ENCODE data around the gene CXorf38.
"Not testable (repeated sequence)": the region's sequence is repeated elsewhere in the genome, so short reads cannot be mapped to it uniquely, and the experiment has no call there.

CXorf38 gene

GRCh38 chrX:40612511-40612910 is 34.9 kb downstream of the CXorf38 start:
- intact Hi-C loops (cut with micrococcal nuclease) = no loop called here
- H3K27ac Mint-ChIP-seq = no peak overlapping the region
- H3K4me3 Mint-ChIP-seq = no peak overlapping the region
- H3K4me1 Mint-ChIP-seq (ENCODE audit: low read depth) = no peaks in the 10 kb centered on the region
- peaks cover 5% of the 10 kb centered on the region for H3K36me3 Mint-ChIP-seq (ENCODE audit: low read depth)
- H3K9me3 Mint-ChIP-seq = no peaks in the 10 kb centered on the region
- no peaks in the 10 kb centered on the region for H3K27me3 Mint-ChIP-seq

- Mint-ChIP-seq H3K4me3 (no peak overlapping the region), H3K27me3 (no peaks in the 10 kb centered on the region), H3K27ac (no peak overlapping the region), H3K9me3 (no peaks in the 10 kb centered on the region), H3K36me3 (ENCODE audit: low read depth) (peaks cover 32% of the 10 kb centered on the region), H3K4me1 (ENCODE audit: low read depth) (no peaks in the 10 kb centered on the region)
- intact Hi-C loops (cut with micrococcal nuclease) = no loop called here
Observed at GRCh38 chrX:40607381-40607780, 40.0 kb downstream of the CXorf38 start.

- no peak overlapping the region for H3K27ac Mint-ChIP-seq
- H3K4me3 Mint-ChIP-seq = no peak overlapping the region
- H3K27me3 Mint-ChIP-seq = no peaks in the 10 kb centered on the region
- H3K4me1 Mint-ChIP-seq (ENCODE audit: low read depth) = no peaks in the 10 kb centered on the region
- intact Hi-C loops (cut with micrococcal nuclease) = no loop called here
- H3K9me3 Mint-ChIP-seq = no peaks in the 10 kb centered on the region
- H3K36me3 Mint-ChIP-seq (ENCODE audit: low read depth) = peaks cover 62% of the 10 kb centered on the region
Observed at GRCh38 chrX:40603446-40603845, 43.9 kb downstream of the CXorf38 start.

GRCh38 chrX:40589616-40590321 is 57.6 kb downstream of the CXorf38 start:
- H3K9me3 Mint-ChIP-seq, H3K27me3 Mint-ChIP-seq, H3K4me3 Mint-ChIP-seq, H3K27ac Mint-ChIP-seq: not testable (repeated sequence)
- Mint-ChIP-seq H3K36me3 (ENCODE audit: low read depth) (peaks cover 61% of the 10 kb centered on the region), H3K4me1 (ENCODE audit: low read depth) (peaks cover 20% of the 10 kb centered on the region)
- intact Hi-C loops (cut with micrococcal nuclease) = loop anchor here (10.0 kb wide), 1 partner anchor 125 kb away; no protein-coding TSS in a partner anchor

- peaks cover 41% of the 10 kb centered on the region for H3K36me3 Mint-ChIP-seq (ENCODE audit: low read depth)
- H3K27ac Mint-ChIP-seq; H3K27me3 Mint-ChIP-seq; H3K4me3 Mint-ChIP-seq; H3K9me3 Mint-ChIP-seq; intact Hi-C loops (cut with micrococcal nuclease): not testable (repeated sequence)
- peaks cover 36% of the 10 kb centered on the region for H3K4me1 Mint-ChIP-seq (ENCODE audit: low read depth)
Observed at GRCh38 chrX:40587623-40588022, 59.7 kb downstream of the CXorf38 start.

GRCh38 chrX:40582811-40583210 is 64.5 kb downstream of the CXorf38 start:
- Mint-ChIP-seq H3K4me3 (no peak overlapping the region), H3K9me3 (no peaks in the 10 kb centered on the region), H3K27ac (peak overlapping the region; percentile 64), H3K27me3 (no peaks in the 10 kb centered on the region), H3K36me3 (ENCODE audit: low read depth) (peaks cover 13% of the 10 kb centered on the region), H3K4me1 (ENCODE audit: low read depth) (peaks cover 41% of the 10 kb centered on the region)
- intact Hi-C loops (cut with micrococcal nuclease) = loop anchor here (5.0 kb wide), 1 partner anchor 41 kb away; no protein-coding TSS in a partner anchor

- not testable (repeated sequence) for H3K9me3 Mint-ChIP-seq, H3K27me3 Mint-ChIP-seq
- Mint-ChIP-seq H3K4me3 (peak overlapping the region; percentile 89), H3K4me1 (ENCODE audit: low read depth) (peaks cover 46% of the 10 kb centered on the region), H3K27ac (peak overlapping the region; percentile 89), H3K36me3 (ENCODE audit: low read depth) (peaks cover 13% of the 10 kb centered on the region)
- intact Hi-C loops (cut with micrococcal nuclease) = loop anchor here (5.0 kb wide), 1 partner anchor 40 kb away; no protein-coding TSS in a partner anchor
Observed at GRCh38 chrX:40582178-40582577, 65.2 kb downstream of the CXorf38 start.

GRCh38 chrX:40581336-40581920 is 65.9 kb downstream of the CXorf38 start:
- peak overlapping the region; percentile 89 for H3K27ac Mint-ChIP-seq
- intact Hi-C loops (cut with micrococcal nuclease) = loop anchor here (5.0 kb wide), 1 partner anchor 39 kb away; no protein-coding TSS in a partner anchor
- no peaks in the 10 kb centered on the region for H3K27me3 Mint-ChIP-seq
- H3K9me3 Mint-ChIP-seq = no peaks in the 10 kb centered on the region
- peaks cover 40% of the 10 kb centered on the region for H3K4me1 Mint-ChIP-seq (ENCODE audit: low read depth)
- H3K36me3 Mint-ChIP-seq (ENCODE audit: low read depth) = peaks cover 13% of the 10 kb centered on the region
- peak overlapping the region; percentile 89 for H3K4me3 Mint-ChIP-seq

GRCh38 chrX:40580537-40581335 is 66.6 kb downstream of the CXorf38 start, which contains the start of gene ATP6AP2:
Gene ATP6AP2, plus strand, starts transcription at chrX:40580970. Its CDS starts 96 bp downstream, at chrX:40581066.
- peak within 1 kb of the TSS; percentile 89 for H3K27ac Mint-ChIP-seq
- peaks cover 13% of the 10 kb centered on the region for H3K36me3 Mint-ChIP-seq (ENCODE audit: low read depth)
- H3K27me3 Mint-ChIP-seq = no peaks in the 10 kb centered on the region
- no peaks in the 10 kb centered on the region for H3K9me3 Mint-ChIP-seq
- intact Hi-C loops (cut with micrococcal nuclease) = loop anchor here (1.0 to 5.0 kb wide), 3 partner anchors 9 to 64 kb away; no protein-coding TSS in a partner anchor
- peaks cover 33% of the 10 kb centered on the region for H3K4me1 Mint-ChIP-seq (ENCODE audit: low read depth)
- H3K4me3 Mint-ChIP-seq = peak within 1 kb of the TSS; percentile 89

- H3K9me3 Mint-ChIP-seq = no peaks in the 10 kb centered on the region
Observed at GRCh38 chrX:40579900-40580536, 67.3 kb downstream of the CXorf38 start.

GRCh38 chrX:40579141-40579540 is 68.2 kb downstream of the CXorf38 start:
- peaks cover 6% of the 10 kb centered on the region for H3K36me3 Mint-ChIP-seq (ENCODE audit: low read depth)
- H3K9me3 Mint-ChIP-seq = no peaks in the 10 kb centered on the region

More at GRCh38 chrX:40579900-40580536, 67.3 kb downstream of the CXorf38 start:
- no peaks in the 10 kb centered on the region for H3K27me3 Mint-ChIP-seq
- peaks cover 7% of the 10 kb centered on the region for H3K36me3 Mint-ChIP-seq (ENCODE audit: low read depth)
- H3K4me3 Mint-ChIP-seq = peak overlapping the region; percentile 89
- intact Hi-C loops (cut with micrococcal nuclease) = loop anchor here (1.0 to 5.0 kb wide), 3 partner anchors 9 to 64 kb away; no protein-coding TSS in a partner anchor
- H3K4me1 Mint-ChIP-seq (ENCODE audit: low read depth) = peaks cover 26% of the 10 kb centered on the region
- H3K27ac Mint-ChIP-seq = peak overlapping the region; percentile 89

GRCh38 chrX:40578039-40578695 is 69.2 kb downstream of the CXorf38 start:
- peak overlapping the region; percentile 89 for H3K27ac Mint-ChIP-seq
- intact Hi-C loops (cut with micrococcal nuclease) = no loop called here
- H3K4me3 Mint-ChIP-seq = no peak overlapping the region
- H3K27me3 Mint-ChIP-seq = no peaks in the 10 kb centered on the region
- H3K9me3 Mint-ChIP-seq = no peaks in the 10 kb centered on the region
- peaks cover 19% of the 10 kb centered on the region for H3K4me1 Mint-ChIP-seq (ENCODE audit: low read depth)
- peaks cover 6% of the 10 kb centered on the region for H3K36me3 Mint-ChIP-seq (ENCODE audit: low read depth)

More at GRCh38 chrX:40579141-40579540, 68.2 kb downstream of the CXorf38 start:
- H3K27ac Mint-ChIP-seq = peak overlapping the region; percentile 89
- no peaks in the 10 kb centered on the region for H3K27me3 Mint-ChIP-seq
- no peak overlapping the region for H3K4me3 Mint-ChIP-seq
- peaks cover 25% of the 10 kb centered on the region for H3K4me1 Mint-ChIP-seq (ENCODE audit: low read depth)
- intact Hi-C loops (cut with micrococcal nuclease) = no loop called here
